ENCODE measurements around the gene TFAM. TPM values are rescaled to one million over a fixed set of nuclear protein-coding genes. Genes with fewer than 3 reads are reported as not detected.

Gene TFAM
- total RNA-seq, 1 donor from 2014 or later: 31.8 TPM

- no peak for DNase-seq
Measured at GRCh38 chr10:58438340-58438871, 53.2 kb downstream of the TFAM start.

GRCh38 chr10:58438986-58439385, 53.8 kb downstream of the TFAM start:
- no peak overlapping the region for H3K4me3 Mint-ChIP-seq (ENCODE audit: unreplicated experiment)
- no peak overlapping the region for H3K27ac Mint-ChIP-seq (ENCODE audit: unreplicated experiment)
- no peak for DNase-seq
- no peaks in the 10 kb centered on the region for H3K9me3 Mint-ChIP-seq (ENCODE audit: unreplicated experiment)
- no peaks in the 10 kb centered on the region for H3K27me3 Mint-ChIP-seq (ENCODE audit: unreplicated experiment)
- H3K4me1 Mint-ChIP-seq (ENCODE audit: low read depth, unreplicated experiment): no peaks in the 10 kb centered on the region
- no peaks in the 10 kb centered on the region for H3K36me3 Mint-ChIP-seq (ENCODE audit: unreplicated experiment)
- TF ChIP-seq, protein P1, sequence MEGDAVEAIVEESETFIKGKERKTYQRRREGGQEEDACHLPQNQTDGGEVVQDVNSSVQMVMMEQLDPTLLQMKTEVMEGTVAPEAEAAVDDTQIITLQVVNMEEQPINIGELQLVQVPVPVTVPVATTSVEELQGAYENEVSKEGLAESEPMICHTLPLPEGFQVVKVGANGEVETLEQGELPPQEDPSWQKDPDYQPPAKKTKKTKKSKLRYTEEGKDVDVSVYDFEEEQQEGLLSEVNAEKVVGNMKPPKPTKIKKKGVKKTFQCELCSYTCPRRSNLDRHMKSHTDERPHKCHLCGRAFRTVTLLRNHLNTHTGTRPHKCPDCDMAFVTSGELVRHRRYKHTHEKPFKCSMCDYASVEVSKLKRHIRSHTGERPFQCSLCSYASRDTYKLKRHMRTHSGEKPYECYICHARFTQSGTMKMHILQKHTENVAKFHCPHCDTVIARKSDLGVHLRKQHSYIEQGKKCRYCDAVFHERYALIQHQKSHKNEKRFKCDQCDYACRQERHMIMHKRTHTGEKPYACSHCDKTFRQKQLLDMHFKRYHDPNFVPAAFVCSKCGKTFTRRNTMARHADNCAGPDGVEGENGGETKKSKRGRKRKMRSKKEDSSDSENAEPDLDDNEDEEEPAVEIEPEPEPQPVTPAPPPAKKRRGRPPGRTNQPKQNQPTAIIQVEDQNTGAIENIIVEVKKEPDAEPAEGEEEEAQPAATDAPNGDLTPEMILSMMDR (IDR thresholded peaks at IDR 0.05; ENCODE audit: partially characterized antibody, unreplicated experiment): no peak

More at GRCh38 chr10:58438340-58438871, 53.2 kb downstream of the TFAM start:
- Mint-ChIP-seq H3K4me3 (ENCODE audit: unreplicated experiment) (no peak overlapping the region), H3K4me1 (ENCODE audit: low read depth, unreplicated experiment) (no peaks in the 10 kb centered on the region), H3K36me3 (ENCODE audit: unreplicated experiment) (no peaks in the 10 kb centered on the region), H3K9me3 (ENCODE audit: unreplicated experiment) (no peaks in the 10 kb centered on the region), H3K27me3 (ENCODE audit: unreplicated experiment) (no peaks in the 10 kb centered on the region), H3K27ac (ENCODE audit: unreplicated experiment) (no peak overlapping the region)
- TF ChIP-seq, protein P1 (IDR thresholded peaks at IDR 0.05; ENCODE audit: partially characterized antibody, unreplicated experiment): no peak

- no peak overlapping the region for H3K27ac Mint-ChIP-seq (ENCODE audit: unreplicated experiment)
- DNase-seq: no peak
- H3K4me3 Mint-ChIP-seq (ENCODE audit: unreplicated experiment): no peak overlapping the region
- no peaks in the 10 kb centered on the region for H3K9me3 Mint-ChIP-seq (ENCODE audit: unreplicated experiment)
- H3K27me3 Mint-ChIP-seq (ENCODE audit: unreplicated experiment): no peaks in the 10 kb centered on the region
- no peaks in the 10 kb centered on the region for H3K36me3 Mint-ChIP-seq (ENCODE audit: unreplicated experiment)
- TF ChIP-seq, protein P1 (IDR thresholded peaks at IDR 0.05; ENCODE audit: partially characterized antibody, unreplicated experiment): no peak
- H3K4me1 Mint-ChIP-seq (ENCODE audit: low read depth, unreplicated experiment): no peaks in the 10 kb centered on the region
Measured at GRCh38 chr10:58439632-58440364, 54.6 kb downstream of the TFAM start.

- no peaks in the 10 kb centered on the region for H3K27me3 Mint-ChIP-seq (ENCODE audit: unreplicated experiment)
- no peak overlapping the region for H3K27ac Mint-ChIP-seq (ENCODE audit: unreplicated experiment)
- no peaks in the 10 kb centered on the region for H3K9me3 Mint-ChIP-seq (ENCODE audit: unreplicated experiment)
- no peak overlapping the region for H3K4me3 Mint-ChIP-seq (ENCODE audit: unreplicated experiment)
- no peaks in the 10 kb centered on the region for H3K36me3 Mint-ChIP-seq (ENCODE audit: unreplicated experiment)
- no peaks in the 10 kb centered on the region for H3K4me1 Mint-ChIP-seq (ENCODE audit: low read depth, unreplicated experiment)
- TF ChIP-seq, protein P1 (IDR thresholded peaks at IDR 0.05; ENCODE audit: partially characterized antibody, unreplicated experiment): no peak
- DNase-seq: no peak
Measured at GRCh38 chr10:58440484-58440883, 55.3 kb downstream of the TFAM start.

DNA sequence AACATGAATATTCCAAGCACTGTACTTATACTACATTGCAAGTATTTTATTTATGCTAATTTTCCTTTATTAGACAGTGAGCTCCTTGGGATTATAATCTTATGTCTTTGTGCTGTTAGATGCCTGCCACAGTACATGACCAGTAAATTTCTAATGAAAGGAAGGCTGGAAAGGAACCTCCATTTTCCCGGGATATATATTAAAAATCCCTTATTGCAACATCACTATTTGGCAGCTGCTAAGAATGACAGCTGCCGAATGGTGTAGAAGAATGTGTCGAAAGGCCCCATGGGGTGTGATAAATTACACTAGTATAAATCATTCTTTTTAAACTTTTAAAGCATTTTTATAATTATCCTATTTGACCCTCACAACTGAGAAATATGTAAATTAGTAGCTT, 59.1 kb downstream of the TFAM start:
- H3K9me3 Mint-ChIP-seq (ENCODE audit: unreplicated experiment): peaks cover 4% of the 10 kb centered on the region
- TF ChIP-seq, protein P1 (IDR thresholded peaks at IDR 0.05; ENCODE audit: partially characterized antibody, unreplicated experiment): no peak
- H3K27ac Mint-ChIP-seq (ENCODE audit: unreplicated experiment): no peak overlapping the region
- no peaks in the 10 kb centered on the region for H3K27me3 Mint-ChIP-seq (ENCODE audit: unreplicated experiment)
- H3K4me3 Mint-ChIP-seq (ENCODE audit: unreplicated experiment): no peak overlapping the region
- H3K4me1 Mint-ChIP-seq (ENCODE audit: low read depth, unreplicated experiment): no peaks in the 10 kb centered on the region
- H3K36me3 Mint-ChIP-seq (ENCODE audit: unreplicated experiment): no peaks in the 10 kb centered on the region
- DNase-seq: no peak

Data from glutamatergic neuron (in vitro differentiated cells).